HEK293T (cell line): ENCODE data around the gene GRM7.

Experiments used
- CTCF ChIA-PET: fragments of 350-600 bp; formaldehyde crosslinking; extraction: SDS; loops from one replicate; lab custom pipeline; 2021; ENCODE audit warnings: antibody characterized with exemption, inconsistent platforms; lab: Yijun Ruan, JAX
- POLR2A ChIA-PET: fragments of 350-600 bp; formaldehyde crosslinking; extraction: SDS; loops from one replicate; lab custom pipeline; 2020; ENCODE audit warnings: antibody characterized with exemption, inconsistent platforms; lab: Yijun Ruan, JAX
- DNase-seq: peaks from one replicate; pipeline ENCODE4 v3.0.0; 2012; ENCODE audit warnings: mixed read lengths; ENCODE audit errors: extremely low spot score
- ARNT ChIP-seq: fragments of 450-650 bp; IDR thresholded peaks from 2 replicates; pipeline ENCODE4 v1.6.1; 2017; ENCODE audit warnings: mild to moderate bottlenecking
- BHLHE40 ChIP-seq: fragments of 450-650 bp; IDR thresholded peaks from 2 replicates; pipeline ENCODE4 v1.6.1; 2016; ENCODE audit warnings: mild to moderate bottlenecking, moderate library complexity, borderline replicate concordance
- CTBP1 ChIP-seq: fragments of 450-650 bp; IDR thresholded peaks from 2 replicates; pipeline ENCODE4 v1.6.1; 2016; ENCODE audit warnings: borderline replicate concordance
- ELF4 ChIP-seq: fragments of 450-650 bp; IDR thresholded peaks from 2 replicates; pipeline ENCODE4 v1.6.1; 2017; ENCODE audit warnings: antibody characterized with exemption
- FOXA1 ChIP-seq: fragments of 450-650 bp; IDR thresholded peaks from 2 replicates; pipeline ENCODE4 v1.6.1; 2016; ENCODE audit warnings: mild to moderate bottlenecking
- FOXK2 ChIP-seq: fragments of 450-650 bp; IDR thresholded peaks from 2 replicates; pipeline ENCODE4 v1.6.1; 2016; ENCODE audit warnings: mild to moderate bottlenecking
- FOXM1 ChIP-seq: fragments of 450-650 bp; IDR thresholded peaks from 2 replicates; pipeline ENCODE4 v1.6.1; 2017; ENCODE audit warnings: mild to moderate bottlenecking, borderline replicate concordance
- HDGF ChIP-seq: fragments of 450-650 bp; IDR thresholded peaks from 2 replicates; pipeline ENCODE4 v1.6.1; 2017; ENCODE audit warnings: antibody characterized with exemption, borderline replicate concordance
- L3MBTL2 ChIP-seq: fragments of 450-650 bp; conservative IDR thresholded peaks from 2 replicates; pipeline ENCODE4 v1.6.1; 2016; ENCODE audit warnings: mild to moderate bottlenecking
- LEF1 ChIP-seq: fragments of 450-650 bp; IDR thresholded peaks from 2 replicates; pipeline ENCODE4 v1.6.1; 2017; ENCODE audit warnings: mild to moderate bottlenecking, borderline replicate concordance
- NFRKB ChIP-seq: fragments of 450-650 bp; IDR thresholded peaks from 2 replicates; pipeline ENCODE4 v1.6.1; 2016; ENCODE audit warnings: mild to moderate bottlenecking, moderate library complexity
- SP1 ChIP-seq: fragments of 450-650 bp; IDR thresholded peaks from 2 replicates; pipeline ENCODE4 v1.6.1; 2017
- SUZ12 ChIP-seq: fragments of 450-650 bp; IDR thresholded peaks from 2 replicates; pipeline ENCODE4 v1.6.1; 2016; ENCODE audit warnings: mild to moderate bottlenecking
- TARDBP ChIP-seq: fragments of 450-650 bp; IDR thresholded peaks from 2 replicates; pipeline ENCODE4 v1.6.1; 2016
- ZNF384 ChIP-seq: fragments of 450-650 bp; IDR thresholded peaks from 2 replicates; pipeline ENCODE4 v1.6.1; 2016
- TF ChIP-seq, protein P1 (sequence below): fragments of 450-650 bp; IDR thresholded peaks from 2 replicates; pipeline ENCODE4 v1.6.1; 2016

The GRM7 gene

DNA sequence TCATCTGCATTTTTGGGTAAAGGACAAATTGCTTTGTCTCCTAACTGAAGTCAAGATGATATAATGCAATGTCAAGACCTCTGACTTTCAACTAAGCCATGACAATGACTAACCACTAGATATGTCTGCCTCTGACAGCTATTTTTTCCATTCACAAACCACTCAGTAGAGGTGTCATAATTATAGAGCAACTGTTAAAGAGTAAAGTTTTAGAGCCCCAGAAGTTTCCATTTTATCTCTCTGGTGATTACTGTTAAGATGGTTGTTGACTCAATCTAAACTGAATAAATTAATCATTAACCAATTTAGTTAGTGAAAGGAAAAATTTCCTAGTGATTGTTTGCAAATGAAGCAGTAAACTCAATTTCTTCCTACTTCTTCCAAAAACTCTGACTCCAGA, 779.9 kb downstream of the GRM7 start:
- no peak for DNase-seq
- TF ChIP-seq NFRKB (no peak), BHLHE40 (no peak), FOXK2 (no peak), LEF1 (no peak), SUZ12 (no peak), HDGF (no peak), SP1 (no peak), ELF4 (no peak), TARDBP (no peak), CTBP1 (no peak), L3MBTL2 (no peak)
- TF ChIP-seq, protein P1, sequence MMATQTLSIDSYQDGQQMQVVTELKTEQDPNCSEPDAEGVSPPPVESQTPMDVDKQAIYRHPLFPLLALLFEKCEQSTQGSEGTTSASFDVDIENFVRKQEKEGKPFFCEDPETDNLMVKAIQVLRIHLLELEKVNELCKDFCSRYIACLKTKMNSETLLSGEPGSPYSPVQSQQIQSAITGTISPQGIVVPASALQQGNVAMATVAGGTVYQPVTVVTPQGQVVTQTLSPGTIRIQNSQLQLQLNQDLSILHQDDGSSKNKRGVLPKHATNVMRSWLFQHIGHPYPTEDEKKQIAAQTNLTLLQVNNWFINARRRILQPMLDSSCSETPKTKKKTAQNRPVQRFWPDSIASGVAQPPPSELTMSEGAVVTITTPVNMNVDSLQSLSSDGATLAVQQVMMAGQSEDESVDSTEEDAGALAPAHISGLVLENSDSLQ: no peak
- ChIA-PET POLR2A (no interaction called here), CTCF (no interaction called here)

DNA sequence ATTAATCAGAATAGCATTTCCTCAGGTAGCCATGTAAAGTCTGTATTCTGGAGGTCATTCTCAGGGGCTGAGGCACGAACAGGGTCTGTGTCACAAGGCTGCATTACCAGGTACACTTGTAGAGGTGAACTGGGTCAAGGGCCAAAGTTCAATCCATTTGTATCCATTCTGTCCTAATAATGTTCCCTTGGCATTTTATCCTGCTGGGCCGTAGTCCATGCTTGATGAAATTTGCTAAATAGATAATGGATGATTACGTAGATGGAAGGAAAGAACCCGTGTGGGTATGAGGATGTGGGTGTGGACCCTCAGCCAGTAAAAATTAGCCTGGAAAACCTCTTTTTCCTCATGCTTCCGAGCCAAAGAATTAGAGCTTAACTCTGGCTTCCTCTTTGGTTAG, 785.9 kb downstream of the GRM7 start:
- CTCF ChIA-PET: no interaction called here
- no peak for TF ChIP-seq TARDBP
- TF ChIP-seq, protein P1: no peak
- TF ChIP-seq ELF4: no peak
- no peak for TF ChIP-seq LEF1
- TF ChIP-seq BHLHE40: no peak
- TF ChIP-seq CTBP1: no peak
- TF ChIP-seq ARNT: no peak
- TF ChIP-seq L3MBTL2: no peak
- TF ChIP-seq NFRKB: no peak
- no peak for TF ChIP-seq HDGF
- no peak for TF ChIP-seq SP1
- TF ChIP-seq FOXA1: no peak
- no peak for TF ChIP-seq FOXM1
- no peak for TF ChIP-seq ZNF384
- POLR2A ChIA-PET: no interaction called here
- DNase-seq: no peak

DNA sequence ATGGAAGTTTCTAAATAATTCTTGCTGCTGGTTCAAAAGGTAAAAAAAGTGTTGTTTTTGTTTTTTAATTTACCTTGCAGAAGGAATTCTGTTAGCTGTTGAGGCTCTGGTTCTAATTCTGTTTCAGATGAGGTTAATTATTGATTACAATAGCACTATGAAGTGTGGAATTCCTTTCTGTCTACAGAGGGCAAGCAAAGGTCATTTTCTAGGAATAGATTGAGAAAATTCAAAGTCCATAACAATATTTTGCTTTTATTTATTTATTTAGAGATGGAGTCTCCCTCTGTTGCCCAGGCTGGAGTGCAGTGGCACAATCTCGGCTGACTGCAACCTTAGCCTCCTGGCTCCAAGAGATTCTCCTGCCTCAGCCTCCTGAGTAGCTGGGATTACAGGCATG, 789.6 kb downstream of the GRM7 start:
- ChIA-PET POLR2A (no interaction called here), CTCF (no interaction called here)
- no peak for DNase-seq
- TF ChIP-seq ZNF384 (no peak), TARDBP (no peak), HDGF (no peak), LEF1 (no peak), FOXK2 (no peak), L3MBTL2 (no peak), NFRKB (no peak), BHLHE40 (no peak), FOXA1 (no peak), CTBP1 (no peak), FOXM1 (no peak), SUZ12 (no peak), SP1 (no peak), ELF4 (no peak), ARNT (no peak)
- TF ChIP-seq, protein P1: no peak

DNA sequence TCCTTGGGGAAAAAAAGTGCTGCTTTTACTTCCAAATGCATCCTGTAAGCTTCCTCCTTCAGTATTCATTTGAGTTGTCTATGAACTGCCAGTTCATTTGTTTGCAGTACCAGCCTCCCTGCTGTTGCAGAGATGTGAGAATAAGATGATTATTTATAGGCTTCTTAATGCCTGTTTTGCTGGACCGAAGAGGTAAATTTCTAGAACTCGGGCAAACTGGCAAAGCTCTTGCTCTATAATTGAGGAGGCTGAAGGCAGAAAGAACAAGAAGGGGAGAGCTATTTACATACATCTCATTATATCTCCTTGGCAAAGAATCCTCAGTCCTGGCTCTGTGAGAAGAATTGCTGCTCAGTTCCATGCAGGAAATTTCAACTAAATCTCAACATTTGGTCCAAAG, 790.4 kb downstream of the GRM7 start:
- ChIA-PET POLR2A (no interaction called here), CTCF (no interaction called here)
- DNase-seq: no peak
- TF ChIP-seq FOXA1 (no peak), L3MBTL2 (no peak), LEF1 (no peak), CTBP1 (no peak), ELF4 (no peak), SP1 (no peak), FOXK2 (no peak), FOXM1 (no peak)
- TF ChIP-seq, protein P1: no peak

DNA sequence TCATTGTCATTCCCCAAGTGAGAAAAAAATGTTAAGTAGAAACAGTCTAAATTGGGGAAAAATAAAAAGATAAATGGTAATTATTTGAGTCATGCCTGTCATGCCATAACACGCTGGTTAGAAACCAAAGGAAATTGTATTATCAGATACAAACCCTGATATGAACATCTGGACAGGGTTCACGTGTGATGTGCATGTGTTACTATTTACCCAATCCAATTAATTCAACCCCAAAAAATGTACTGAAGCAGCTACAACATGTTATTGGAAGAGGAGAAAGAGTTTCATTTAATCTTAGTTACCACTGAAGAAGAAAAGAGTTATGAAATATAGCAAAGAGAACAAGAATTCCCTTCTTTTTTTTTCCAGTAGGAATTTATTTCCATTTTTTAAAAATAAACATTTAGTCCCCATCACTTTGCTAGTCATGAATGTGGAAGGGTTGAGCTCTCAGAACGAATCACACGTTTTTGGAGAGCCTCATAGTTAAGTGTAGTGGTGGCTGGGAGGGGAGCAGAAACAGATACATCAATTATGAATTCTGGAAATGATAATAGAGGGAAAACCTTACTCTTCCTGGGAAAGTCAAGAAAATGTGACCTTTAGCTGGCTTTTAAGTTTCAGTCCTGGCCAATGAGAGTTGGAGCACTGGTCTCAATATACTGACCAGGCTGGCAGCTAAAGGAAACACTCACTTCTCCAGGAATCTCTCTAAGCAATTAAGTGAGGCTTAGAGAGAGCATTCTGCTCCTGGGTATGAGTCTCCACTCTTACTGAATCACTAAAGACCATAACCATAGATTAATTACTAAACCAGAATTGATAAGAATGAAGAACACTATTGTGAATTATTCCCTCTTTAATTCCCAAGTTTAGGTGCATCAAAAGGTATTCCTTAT, 796.5 kb downstream of the GRM7 start:
- DNase-seq: no peak
- POLR2A ChIA-PET: no interaction called here
- CTCF ChIA-PET: no interaction called here
- TF ChIP-seq LEF1: no peak
- no peak for TF ChIP-seq ZNF384
- no peak for TF ChIP-seq ELF4
- TF ChIP-seq, protein P1: no peak
- TF ChIP-seq NFRKB: no peak
- TF ChIP-seq HDGF: no peak
- no peak for TF ChIP-seq CTBP1
- TF ChIP-seq FOXK2: no peak
- no peak for TF ChIP-seq L3MBTL2
- no peak for TF ChIP-seq ARNT
- TF ChIP-seq FOXM1: no peak
- TF ChIP-seq TARDBP: no peak
- no peak for TF ChIP-seq SP1
- TF ChIP-seq BHLHE40: no peak
- TF ChIP-seq FOXA1: no peak
- no peak for TF ChIP-seq SUZ12
